ENCODE results near the gene SORL1. TPM values are rescaled to one million over a fixed set of nuclear protein-coding genes. Genes with fewer than 3 reads are reported as not detected.

Gene SORL1
- total RNA-seq, 1 donor from 2014 or later, result 4.6 TPM

DNA sequence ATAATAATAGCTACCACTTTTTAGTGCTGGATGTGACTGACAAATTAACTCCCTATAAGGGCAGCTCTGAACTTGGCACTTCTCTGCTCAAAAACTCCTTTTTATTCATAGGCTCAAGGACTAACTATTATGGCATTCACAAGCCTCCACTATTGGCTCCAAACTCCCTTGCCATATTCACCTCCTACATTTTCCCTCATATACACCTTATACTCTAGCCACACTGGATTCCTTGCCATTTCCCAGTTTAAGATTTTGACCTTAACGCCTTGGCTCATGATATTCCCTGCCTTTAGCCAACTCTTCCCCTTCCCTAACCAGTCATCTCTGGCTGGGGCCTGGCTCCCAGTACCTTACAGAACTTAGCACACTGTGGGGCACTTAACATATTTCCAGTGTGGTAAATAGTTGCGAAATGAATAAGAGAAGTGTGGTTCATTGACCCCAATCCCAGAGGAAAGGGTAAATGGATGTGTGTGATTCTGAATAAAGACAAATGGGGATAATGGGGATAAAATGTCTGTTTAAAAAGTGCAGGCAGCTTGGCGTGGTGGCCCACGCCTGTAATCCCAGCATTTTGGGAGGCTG, 40.0 kb upstream of the SORL1 start:
- H3K9me3 Mint-ChIP-seq (ENCODE audit: unreplicated experiment), result no peaks in the 10 kb centered on the region
- no peak overlapping the region for H3K27ac Mint-ChIP-seq (ENCODE audit: unreplicated experiment)
- H3K4me3 Mint-ChIP-seq (ENCODE audit: unreplicated experiment), result no peak overlapping the region
- no peaks in the 10 kb centered on the region for H3K36me3 Mint-ChIP-seq (ENCODE audit: low read depth, unreplicated experiment)
- TF ChIP-seq, protein P1, sequence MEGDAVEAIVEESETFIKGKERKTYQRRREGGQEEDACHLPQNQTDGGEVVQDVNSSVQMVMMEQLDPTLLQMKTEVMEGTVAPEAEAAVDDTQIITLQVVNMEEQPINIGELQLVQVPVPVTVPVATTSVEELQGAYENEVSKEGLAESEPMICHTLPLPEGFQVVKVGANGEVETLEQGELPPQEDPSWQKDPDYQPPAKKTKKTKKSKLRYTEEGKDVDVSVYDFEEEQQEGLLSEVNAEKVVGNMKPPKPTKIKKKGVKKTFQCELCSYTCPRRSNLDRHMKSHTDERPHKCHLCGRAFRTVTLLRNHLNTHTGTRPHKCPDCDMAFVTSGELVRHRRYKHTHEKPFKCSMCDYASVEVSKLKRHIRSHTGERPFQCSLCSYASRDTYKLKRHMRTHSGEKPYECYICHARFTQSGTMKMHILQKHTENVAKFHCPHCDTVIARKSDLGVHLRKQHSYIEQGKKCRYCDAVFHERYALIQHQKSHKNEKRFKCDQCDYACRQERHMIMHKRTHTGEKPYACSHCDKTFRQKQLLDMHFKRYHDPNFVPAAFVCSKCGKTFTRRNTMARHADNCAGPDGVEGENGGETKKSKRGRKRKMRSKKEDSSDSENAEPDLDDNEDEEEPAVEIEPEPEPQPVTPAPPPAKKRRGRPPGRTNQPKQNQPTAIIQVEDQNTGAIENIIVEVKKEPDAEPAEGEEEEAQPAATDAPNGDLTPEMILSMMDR (IDR thresholded peaks at IDR 0.05; ENCODE audit: unreplicated experiment), result no peak
- no peak for DNase-seq (ENCODE audit: low spot score)
- H3K4me1 Mint-ChIP-seq (ENCODE audit: unreplicated experiment), result no peaks in the 10 kb centered on the region
- no peaks in the 10 kb centered on the region for H3K27me3 Mint-ChIP-seq (ENCODE audit: unreplicated experiment)

DNA sequence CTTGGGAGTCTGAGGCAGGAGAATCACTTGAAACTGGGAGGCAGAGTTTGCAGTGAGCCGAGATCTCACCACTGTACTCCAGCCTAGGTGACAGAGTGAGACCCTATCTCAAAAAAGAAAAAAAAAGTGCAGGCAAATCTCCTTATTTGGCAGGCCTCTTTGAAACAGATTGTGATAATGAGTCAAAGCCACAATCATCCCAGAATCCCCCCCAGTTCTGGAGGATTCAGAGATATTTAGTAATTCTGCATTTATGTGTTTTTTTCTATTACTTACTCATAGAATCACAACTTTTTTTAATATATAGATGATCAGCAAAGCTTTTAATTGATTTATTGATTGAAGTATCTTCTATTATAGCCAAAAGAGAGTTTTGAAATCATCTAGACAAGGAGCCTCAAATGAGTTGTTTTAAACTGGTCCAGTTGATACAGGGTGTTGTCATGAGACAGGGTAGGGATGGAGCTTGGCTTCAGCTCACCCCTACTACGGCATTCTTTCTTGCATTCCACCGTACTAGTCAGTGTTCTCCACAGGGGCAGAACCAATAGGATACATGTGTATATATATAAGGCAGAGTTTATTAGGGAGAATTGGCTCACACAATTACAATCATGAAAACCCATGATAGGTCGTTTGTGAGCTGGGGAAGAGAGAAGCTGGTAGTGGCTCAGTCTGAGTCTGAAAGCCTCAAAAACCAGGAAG, 39.3 kb upstream of the SORL1 start:
- Mint-ChIP-seq H3K27me3 (ENCODE audit: unreplicated experiment) (no peaks in the 10 kb centered on the region), H3K9me3 (ENCODE audit: unreplicated experiment) (no peaks in the 10 kb centered on the region), H3K4me3 (ENCODE audit: unreplicated experiment) (no peak overlapping the region), H3K4me1 (ENCODE audit: unreplicated experiment) (no peaks in the 10 kb centered on the region), H3K36me3 (ENCODE audit: low read depth, unreplicated experiment) (no peaks in the 10 kb centered on the region), H3K27ac (ENCODE audit: unreplicated experiment) (no peak overlapping the region)
- no peak for DNase-seq (ENCODE audit: low spot score)
- TF ChIP-seq, protein P1 (IDR thresholded peaks at IDR 0.05; ENCODE audit: unreplicated experiment), result no peak

DNA sequence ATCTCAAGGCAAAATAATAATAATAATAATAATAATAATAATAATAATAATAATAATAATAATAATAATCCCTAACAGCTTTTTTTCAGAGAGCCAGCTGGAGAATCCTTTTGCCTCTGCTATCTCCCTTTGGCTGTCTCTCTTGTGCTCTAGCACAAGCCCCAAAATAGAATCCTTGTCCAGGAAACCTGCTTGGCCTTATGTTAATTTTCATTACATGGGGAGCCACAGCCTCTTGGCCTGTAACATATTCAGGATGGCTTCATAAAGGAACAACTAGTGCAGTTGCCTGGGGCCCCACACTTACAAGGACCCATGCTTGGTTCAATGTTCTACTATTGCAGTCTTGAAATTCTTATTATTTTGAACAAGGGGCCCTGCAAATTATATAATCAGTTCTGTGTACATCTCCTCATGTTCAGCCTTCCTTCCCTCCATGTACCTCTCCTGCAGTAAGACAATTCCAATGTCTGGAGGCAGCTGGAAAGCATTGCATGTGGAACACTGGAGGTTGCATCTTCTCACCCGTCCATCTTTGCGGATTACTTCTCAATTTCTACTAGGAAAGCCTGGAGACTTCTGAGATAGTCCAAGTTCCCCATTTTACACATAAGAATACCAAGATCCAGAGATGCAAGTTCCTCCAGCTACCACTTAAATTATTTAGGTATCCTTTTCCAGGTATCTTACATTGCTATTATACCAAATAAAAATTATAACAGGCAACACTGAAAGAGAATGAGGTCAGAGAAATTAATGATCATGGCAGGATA, 37.8 kb upstream of the SORL1 start:
- no peak overlapping the region for H3K27ac Mint-ChIP-seq (ENCODE audit: unreplicated experiment)
- no peak overlapping the region for H3K4me3 Mint-ChIP-seq (ENCODE audit: unreplicated experiment)
- no peaks in the 10 kb centered on the region for H3K4me1 Mint-ChIP-seq (ENCODE audit: unreplicated experiment)
- no peaks in the 10 kb centered on the region for H3K9me3 Mint-ChIP-seq (ENCODE audit: unreplicated experiment)
- no peaks in the 10 kb centered on the region for H3K36me3 Mint-ChIP-seq (ENCODE audit: low read depth, unreplicated experiment)
- DNase-seq (ENCODE audit: low spot score), result no peak
- TF ChIP-seq, protein P1 (IDR thresholded peaks at IDR 0.05; ENCODE audit: unreplicated experiment), result no peak
- no peaks in the 10 kb centered on the region for H3K27me3 Mint-ChIP-seq (ENCODE audit: unreplicated experiment)

DNA sequence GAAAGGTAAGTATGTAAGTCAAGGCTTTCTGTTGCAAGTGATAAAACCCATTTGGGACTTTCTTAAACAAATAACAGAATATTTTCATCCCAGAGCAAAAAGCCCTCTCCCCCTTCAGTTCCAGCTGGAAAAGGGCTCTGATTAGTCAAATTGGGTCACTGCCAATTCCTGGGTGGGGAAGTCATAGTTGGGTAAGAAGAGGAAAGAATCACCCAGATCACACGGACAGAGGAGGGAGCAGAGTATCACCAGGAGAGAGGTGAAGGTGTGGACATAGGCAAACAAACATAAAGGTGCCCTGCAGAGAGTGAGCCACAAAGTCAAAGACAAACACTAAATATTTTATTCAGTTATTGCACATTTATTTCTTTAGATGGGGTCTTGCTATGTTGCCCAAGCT, 36.3 kb upstream of the SORL1 start:
- DNase-seq (ENCODE audit: low spot score), result no peak
- TF ChIP-seq, protein P1 (IDR thresholded peaks at IDR 0.05; ENCODE audit: unreplicated experiment), result no peak
- H3K4me3 Mint-ChIP-seq (ENCODE audit: unreplicated experiment), result no peak overlapping the region
- no peaks in the 10 kb centered on the region for H3K4me1 Mint-ChIP-seq (ENCODE audit: unreplicated experiment)
- H3K27ac Mint-ChIP-seq (ENCODE audit: unreplicated experiment), result no peak overlapping the region
- H3K36me3 Mint-ChIP-seq (ENCODE audit: low read depth, unreplicated experiment), result no peaks in the 10 kb centered on the region
- H3K27me3 Mint-ChIP-seq (ENCODE audit: unreplicated experiment), result no peaks in the 10 kb centered on the region
- H3K9me3 Mint-ChIP-seq (ENCODE audit: unreplicated experiment), result no peaks in the 10 kb centered on the region
